HepG2 (cell line): ENCODE results near the gene PACS2.

ENCODE experiments used
- CTCF ChIP-seq: sonication (generic); formaldehyde crosslinking; IDR thresholded peaks from 2 replicates; pipeline ENCODE4 v1.5.0; 2020; ENCODE audit warnings: mild to moderate bottlenecking, missing genetic modification reagents, moderate library complexity
- EP300 ChIP-seq, 3 experiments: sonication (generic) in 1 of 3; formaldehyde crosslinking in 1 of 3; IDR thresholded peaks; 2 replicates each; pipeline versions ENCODE4 v1.5.1 to v1.6.1; 2011 to 2020; ENCODE audit warnings: low read depth in 2 of 3, low read length in 2 of 3, borderline replicate concordance in 1 of 3, improper control_type of control experiment in 1 of 3, mild to moderate bottlenecking in 1 of 3, missing genetic modification reagents in 1 of 3, moderate library complexity in 1 of 3
- KDM3A ChIP-seq: IDR thresholded peaks from 2 replicates; pipeline ENCODE4 v1.6.1; 2018; ENCODE audit warnings: low read depth, missing compliant biosample characterization
- MAZ ChIP-seq, 2 experiments: sonication (generic) in 1 of 2; formaldehyde crosslinking in 1 of 2; IDR thresholded peaks; 2 replicates each; pipeline versions ENCODE4 v1.5.0 to v1.6.1; 2012 to 2020; ENCODE audit warnings: low read depth in 2 of 2, mild to moderate bottlenecking in 2 of 2, borderline replicate concordance in 1 of 2, improper control_type of control experiment in 1 of 2, low read length in 1 of 2, missing genetic modification reagents in 1 of 2, moderate library complexity in 1 of 2
- MEF2D ChIP-seq: sonication (generic); formaldehyde crosslinking; IDR thresholded peaks from 2 replicates; pipeline ENCODE4 v1.5.1; 2020; ENCODE audit warnings: mild to moderate bottlenecking, missing genetic modification reagents
- POLR2A ChIP-seq, 2 experiments: IDR thresholded peaks; 2 replicates each; pipeline ENCODE4 v1.6.1; 2011; ENCODE audit warnings: low read depth in 2 of 2, low read length in 2 of 2, mild to moderate bottlenecking in 1 of 2, moderate library complexity in 1 of 2; ENCODE audit not compliant: insufficient read depth in 1 of 2
- PRDM10 ChIP-seq: sonication (generic); formaldehyde crosslinking; IDR thresholded peaks from 2 replicates; pipeline ENCODE4 v1.4.0; 2020; ENCODE audit warnings: low read depth, missing genetic modification reagents
- TGIF2 ChIP-seq: IDR thresholded peaks from 2 replicates; pipeline ENCODE4 v1.6.1; 2016; ENCODE audit warnings: control low read depth, missing compliant biosample characterization
- YY1 ChIP-seq: IDR thresholded peaks from 2 replicates; pipeline ENCODE4 v1.6.1; 2011; ENCODE audit warnings: low read length, low read depth, moderate library complexity, mild to moderate bottlenecking; ENCODE audit not compliant: insufficient read depth, insufficient replicate concordance
- ZKSCAN1 ChIP-seq: fragments of 150-350 bp; IDR thresholded peaks from 2 replicates; pipeline ENCODE4 v1.6.1; 2014; ENCODE audit warnings: low read length
- ZNF567 ChIP-seq: sonication (generic); formaldehyde crosslinking; IDR thresholded peaks from 2 replicates; pipeline ENCODE4 v1.8.1; 2023; ENCODE audit warnings: mild to moderate bottlenecking, missing genetic modification reagents, borderline replicate concordance
- TF ChIP-seq, protein P1 (sequence below): sonication (generic); formaldehyde crosslinking; IDR thresholded peaks from 2 replicates; pipeline ENCODE4 v1.8.1; 2023; ENCODE audit warnings: missing genetic modification reagents, inconsistent platforms, borderline replicate concordance

DNA sequence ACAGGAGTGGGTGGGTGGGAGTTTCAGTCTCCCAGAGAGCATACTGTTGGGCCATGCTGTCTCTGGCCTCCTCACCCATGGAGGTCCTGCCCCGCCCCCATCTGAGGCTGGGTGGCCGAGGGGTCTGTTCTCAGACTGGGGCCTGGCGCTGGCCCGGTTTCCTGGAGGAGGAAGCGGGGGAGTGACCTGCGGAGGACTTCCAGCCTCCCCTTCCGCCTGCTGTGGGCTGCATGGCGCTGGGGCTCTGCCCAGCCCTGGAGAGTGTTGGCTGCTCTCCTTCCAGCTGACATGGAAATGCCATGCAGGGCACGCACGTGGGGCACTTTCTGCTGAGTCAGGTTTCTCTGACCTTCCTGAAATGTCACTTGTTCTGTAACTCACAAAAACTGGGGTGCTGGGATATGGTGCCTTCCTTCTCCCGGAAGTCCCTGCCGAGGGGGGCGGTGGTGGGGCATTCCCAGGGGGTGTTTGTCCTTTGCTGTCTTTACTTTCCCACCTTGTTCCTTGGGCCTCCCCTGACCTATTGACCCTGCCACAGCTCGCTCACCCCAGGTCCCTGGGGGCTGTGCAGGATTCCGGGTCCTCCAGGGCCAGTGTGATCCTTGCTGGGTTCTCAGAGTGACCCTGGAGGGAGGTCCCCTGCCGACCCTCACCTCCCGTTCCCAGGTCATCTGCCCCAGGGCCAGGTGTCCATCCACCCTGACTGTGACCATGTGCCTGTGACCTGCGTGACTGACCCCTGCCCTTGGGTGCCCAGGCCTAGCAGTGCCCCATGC lies 23.6 kb downstream of the PACS2 start:
- TF ChIP-seq TGIF2 (CRISPR knock-in tag) (no peak), MAZ (IDR thresholded peaks at IDR 0.05; ENCODE audit: borderline replicate concordance, low read depth, low read length) (no peak), MAZ (CRISPR knock-in tag; IDR thresholded peaks at IDR 0.05; ENCODE audit: low read depth) (no peak), ZKSCAN1 (no peak), CTCF (CRISPR knock-in tag) (no peak), ZNF567 (CRISPR knock-in tag) (no peak), KDM3A (CRISPR knock-in tag) (no peak), EP300 (IDR thresholded peaks at IDR 0.05; ENCODE audit: low read depth in 2 of 2, low read length in 2 of 2) (no peak), EP300 (CRISPR knock-in tag; IDR thresholded peaks at IDR 0.05; ENCODE audit: borderline replicate concordance) (no peak), MEF2D (CRISPR knock-in tag) (no peak), POLR2A (IDR thresholded peaks at IDR 0.05; ENCODE audit: insufficient read depth in 1 of 2, low read depth in 2 of 2, low read length in 2 of 2) (no peak), YY1 (no peak), PRDM10 (CRISPR knock-in tag) (no peak)
- TF ChIP-seq, protein P1, sequence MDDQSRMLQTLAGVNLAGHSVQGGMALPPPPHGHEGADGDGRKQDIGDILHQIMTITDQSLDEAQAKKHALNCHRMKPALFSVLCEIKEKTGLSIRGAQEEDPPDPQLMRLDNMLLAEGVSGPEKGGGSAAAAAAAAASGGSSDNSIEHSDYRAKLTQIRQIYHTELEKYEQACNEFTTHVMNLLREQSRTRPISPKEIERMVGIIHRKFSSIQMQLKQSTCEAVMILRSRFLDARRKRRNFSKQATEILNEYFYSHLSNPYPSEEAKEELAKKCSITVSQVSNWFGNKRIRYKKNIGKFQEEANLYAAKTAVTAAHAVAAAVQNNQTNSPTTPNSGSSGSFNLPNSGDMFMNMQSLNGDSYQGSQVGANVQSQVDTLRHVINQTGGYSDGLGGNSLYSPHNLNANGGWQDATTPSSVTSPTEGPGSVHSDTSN (CRISPR knock-in tag), result no peak
